GM06990 (cell line): Measurements from ENCODE around the gene ARHGAP45.
"Not testable (repeated sequence)": the region's sequence is repeated elsewhere in the genome, so short reads cannot be mapped to it uniquely, and the experiment has no call there.

Experiments
- DNase-seq: peaks from one replicate; pipeline ENCODE4 v3.0.0-alpha.2; 2011; ENCODE audit not compliant: insufficient read length; ENCODE audit errors: extremely low read depth
- H3K27me3 ChIP-seq: replicated peaks from 2 replicates; pipeline ENCODE4 v1.6.0; 2011; ENCODE audit warnings: low read length; ENCODE audit not compliant: control insufficient read depth, insufficient read depth
- H3K36me3 ChIP-seq: 2 replicates; pipeline ENCODE4 v1.5.1; 2011; ENCODE audit warnings: low read length; ENCODE audit not compliant: control insufficient read depth, insufficient read depth
- H3K4me3 ChIP-seq: replicated peaks from 2 replicates; pipeline ENCODE4 v1.5.1; 2011; ENCODE audit warnings: low read depth, mild to moderate bottlenecking, control low read depth, low read length
- TF ChIP-seq, protein P1 (sequence below): IDR thresholded peaks from 2 replicates; pipeline ENCODE4 v1.5.1; 2011; ENCODE audit warnings: low read length, control low read depth, mild to moderate bottlenecking, inconsistent platforms; ENCODE audit not compliant: insufficient read depth, poor library complexity, severe bottlenecking

The ARHGAP45 gene

DNA sequence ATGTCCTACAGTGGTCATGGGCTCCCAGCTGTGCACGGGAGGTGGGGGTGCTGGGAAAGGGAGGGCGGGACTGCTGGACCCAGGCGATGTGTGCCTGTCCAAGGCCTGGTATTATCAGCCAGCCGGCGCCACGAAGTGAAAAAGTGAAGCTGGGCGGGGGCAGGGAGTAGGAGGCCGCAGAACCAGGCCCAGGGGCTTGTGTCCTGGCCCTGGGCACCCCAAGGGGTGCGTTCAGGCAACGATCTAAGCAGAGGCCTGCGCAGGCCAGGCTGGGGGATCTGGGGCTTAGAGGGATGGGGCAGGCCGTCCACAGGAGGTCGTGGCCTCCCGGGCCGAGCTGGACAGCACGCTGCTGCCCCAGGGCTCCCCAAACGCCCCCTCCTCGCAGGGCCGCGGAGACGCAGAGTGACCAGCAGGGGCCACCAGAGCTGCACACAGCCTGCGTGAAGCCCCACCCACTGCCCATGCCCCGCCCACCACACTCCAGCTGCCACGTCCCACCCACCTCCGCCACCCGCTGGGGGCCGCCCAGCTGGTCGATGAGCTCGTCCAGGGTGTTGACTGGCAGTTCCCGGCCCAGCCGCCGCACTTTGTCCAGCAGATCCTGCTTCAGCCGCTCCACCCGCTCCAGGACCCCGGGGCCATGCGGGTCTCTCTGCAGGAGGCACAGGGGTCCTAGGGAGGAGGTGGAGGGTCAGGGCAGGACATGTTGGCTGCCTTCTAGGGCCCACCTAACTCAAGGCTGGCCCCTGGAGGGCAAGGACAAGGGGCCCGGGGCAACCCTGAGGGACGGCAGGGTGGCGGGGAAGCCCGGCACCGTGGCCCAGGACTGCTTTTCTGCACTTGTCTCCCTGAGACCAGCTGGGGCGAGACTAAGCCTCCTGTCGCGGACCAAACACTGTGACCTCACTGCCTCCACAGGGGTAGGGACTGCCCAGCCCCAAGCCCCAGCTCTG, 46.3 kb downstream of the ARHGAP45 start:
- H3K36me3 ChIP-seq, result peaks cover 41% of the 10 kb centered on the region
- TF ChIP-seq, protein P1, sequence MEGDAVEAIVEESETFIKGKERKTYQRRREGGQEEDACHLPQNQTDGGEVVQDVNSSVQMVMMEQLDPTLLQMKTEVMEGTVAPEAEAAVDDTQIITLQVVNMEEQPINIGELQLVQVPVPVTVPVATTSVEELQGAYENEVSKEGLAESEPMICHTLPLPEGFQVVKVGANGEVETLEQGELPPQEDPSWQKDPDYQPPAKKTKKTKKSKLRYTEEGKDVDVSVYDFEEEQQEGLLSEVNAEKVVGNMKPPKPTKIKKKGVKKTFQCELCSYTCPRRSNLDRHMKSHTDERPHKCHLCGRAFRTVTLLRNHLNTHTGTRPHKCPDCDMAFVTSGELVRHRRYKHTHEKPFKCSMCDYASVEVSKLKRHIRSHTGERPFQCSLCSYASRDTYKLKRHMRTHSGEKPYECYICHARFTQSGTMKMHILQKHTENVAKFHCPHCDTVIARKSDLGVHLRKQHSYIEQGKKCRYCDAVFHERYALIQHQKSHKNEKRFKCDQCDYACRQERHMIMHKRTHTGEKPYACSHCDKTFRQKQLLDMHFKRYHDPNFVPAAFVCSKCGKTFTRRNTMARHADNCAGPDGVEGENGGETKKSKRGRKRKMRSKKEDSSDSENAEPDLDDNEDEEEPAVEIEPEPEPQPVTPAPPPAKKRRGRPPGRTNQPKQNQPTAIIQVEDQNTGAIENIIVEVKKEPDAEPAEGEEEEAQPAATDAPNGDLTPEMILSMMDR, result peak; percentile 96
- DNase-seq, result peak; percentile 86
- no peaks in the 10 kb centered on the region for H3K27me3 ChIP-seq
- H3K4me3 ChIP-seq, result no peak overlapping the region

DNA sequence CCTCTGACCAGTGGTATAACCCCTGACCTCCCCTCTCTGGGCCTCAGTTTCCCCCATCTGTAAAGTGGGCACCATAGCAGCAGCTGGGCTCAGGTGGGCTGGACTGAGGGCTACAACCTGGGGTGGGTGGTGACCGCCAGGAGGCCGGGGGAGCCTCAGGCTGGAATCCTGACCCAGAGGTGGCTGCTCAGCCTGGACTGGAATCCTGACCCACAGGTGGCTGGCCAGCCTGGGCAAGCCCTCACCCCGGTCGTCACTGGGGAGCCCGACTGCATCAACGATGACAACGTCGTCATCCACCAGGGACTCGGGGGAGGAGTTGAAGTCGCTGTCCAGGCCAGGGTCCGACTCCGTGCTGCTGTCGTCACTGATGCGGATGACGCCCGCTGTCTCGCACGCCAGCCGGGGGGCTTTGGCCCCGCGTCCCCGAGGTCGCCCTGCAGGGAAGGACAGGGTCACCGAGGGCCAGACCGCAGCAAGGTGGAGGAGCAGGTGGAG, 47.1 kb downstream of the ARHGAP45 start:
- DNase-seq, result no peak
- TF ChIP-seq, protein P1, result no peak
- no peak overlapping the region for H3K4me3 ChIP-seq
- peaks cover 42% of the 10 kb centered on the region for H3K36me3 ChIP-seq
- H3K27me3 ChIP-seq, result no peaks in the 10 kb centered on the region

DNA sequence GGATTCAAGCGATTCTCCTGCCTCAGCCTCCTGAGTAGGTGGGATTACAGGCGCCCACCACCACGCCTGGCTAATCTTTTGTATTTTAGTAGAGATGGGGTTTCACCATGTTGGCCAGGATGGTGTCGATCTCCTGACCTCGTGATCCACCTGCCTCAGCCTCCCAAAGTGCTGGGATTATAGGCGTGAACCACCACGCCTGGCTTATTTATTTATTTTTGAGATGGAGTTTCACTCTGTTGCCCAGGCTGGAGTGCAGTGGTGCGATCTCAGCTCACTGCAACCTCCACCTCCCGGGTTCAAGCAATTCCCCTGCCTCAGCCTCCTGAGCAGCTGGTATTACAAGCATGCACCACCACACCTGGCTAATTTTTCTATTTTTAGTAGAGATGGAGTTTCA, 47.8 kb downstream of the ARHGAP45 start:
- not testable (repeated sequence) for H3K4me3 ChIP-seq, H3K27me3 ChIP-seq, DNase-seq
- peaks cover 44% of the 10 kb centered on the region for H3K36me3 ChIP-seq

DNA sequence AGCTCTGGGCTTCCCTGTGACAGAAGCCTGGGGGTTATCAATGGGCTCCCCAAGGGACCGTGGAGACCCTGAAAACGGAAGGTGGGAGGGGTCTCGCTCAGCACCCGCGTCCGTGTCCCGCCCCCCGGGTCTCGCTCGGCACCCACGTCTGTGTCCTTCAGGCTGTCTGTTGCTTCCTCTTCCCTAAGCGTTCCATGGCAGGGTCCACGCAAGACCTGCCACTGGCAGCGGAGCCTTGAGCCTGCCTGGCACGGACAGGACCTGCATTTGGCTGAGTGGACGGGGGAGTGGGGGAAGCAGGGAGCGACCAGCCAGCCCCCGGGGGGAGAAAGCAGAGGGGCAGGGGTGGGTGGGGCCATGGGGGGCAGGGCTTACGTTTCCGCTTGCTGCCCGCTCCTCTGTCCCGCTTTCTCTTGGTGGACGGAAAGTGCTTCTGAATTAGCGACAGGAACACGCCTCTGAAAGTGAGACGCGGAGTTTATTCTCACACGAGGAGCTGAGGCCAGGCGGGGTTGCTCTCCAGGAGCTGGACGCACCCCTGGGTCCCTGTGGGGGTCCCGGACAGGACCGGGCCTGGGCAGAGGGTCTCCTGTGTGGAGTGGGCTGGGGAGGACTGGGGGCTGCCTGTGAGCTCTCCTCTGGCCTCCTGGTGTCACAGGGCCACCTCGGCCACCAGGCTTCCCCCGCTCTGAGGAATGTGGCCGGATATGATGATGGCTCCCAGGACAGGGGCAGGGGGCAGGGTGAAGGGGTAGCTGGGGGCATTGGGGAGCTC, 48.9 kb downstream of the ARHGAP45 start:
- Histone ChIP-seq H3K4me3 (no peak overlapping the region), H3K36me3 (peaks cover 39% of the 10 kb centered on the region), H3K27me3 (no peaks in the 10 kb centered on the region)
- TF ChIP-seq, protein P1, result no peak
- no peak for DNase-seq

DNA sequence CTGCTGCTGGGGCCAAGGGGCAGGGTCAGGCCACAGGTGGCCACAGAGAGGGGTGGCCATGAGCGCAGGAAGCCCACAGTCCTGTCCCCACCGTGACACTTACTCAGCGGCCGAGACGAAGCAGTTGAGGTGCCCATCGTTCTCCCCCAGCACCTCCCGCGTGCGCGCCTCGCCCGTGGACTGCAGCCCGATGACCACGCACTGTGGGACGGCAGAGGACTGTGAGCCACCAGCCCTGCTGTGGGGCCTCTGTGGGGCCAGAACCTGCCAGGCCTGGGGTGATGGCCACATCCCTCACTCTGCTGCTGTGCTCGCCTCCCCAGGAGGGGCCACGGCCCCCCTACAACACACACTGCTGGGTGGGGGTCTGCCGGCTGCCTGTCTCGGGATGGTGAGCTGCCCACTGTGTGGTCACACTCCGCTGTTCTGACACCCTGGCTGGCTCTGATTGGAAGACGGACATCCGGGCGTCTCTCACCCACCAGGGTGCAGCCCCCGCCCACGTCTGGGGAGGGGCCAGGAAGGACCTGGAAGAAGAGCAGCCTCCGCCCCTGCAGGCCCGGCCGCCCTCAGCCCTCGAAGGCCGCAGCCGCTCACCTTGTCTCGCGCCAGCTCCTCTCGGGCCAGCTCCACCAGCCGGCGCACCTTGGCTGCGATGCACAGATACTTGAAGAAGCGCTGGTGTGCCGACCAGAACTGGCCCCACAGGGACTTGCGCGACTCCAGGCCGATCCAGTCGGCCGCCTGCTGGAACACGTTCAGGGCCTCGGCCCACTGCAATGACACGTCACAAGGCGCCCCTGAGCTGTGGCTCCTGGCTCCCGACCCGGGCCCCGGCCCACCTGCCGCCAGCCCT, 50.0 kb downstream of the ARHGAP45 start:
- TF ChIP-seq, protein P1, result no peak
- Histone ChIP-seq H3K27me3 (no peaks in the 10 kb centered on the region), H3K36me3 (peaks cover 41% of the 10 kb centered on the region), H3K4me3 (no peak overlapping the region)
- DNase-seq, result no peak
